Measurements from ENCODE around the gene NEUROG1. TPM values are rescaled to one million over a fixed set of nuclear protein-coding genes. Genes with fewer than 3 reads are reported as not detected.
A peak's percentile ranks its signal among the peaks of the same experiment; 100 is the strongest.

The NEUROG1 gene
- total RNA-seq, 1 donor from 2014 or later: not detected

GRCh38 chr5:135578305-135578684, 42.5 kb upstream of the NEUROG1 start:
- no peak for DNase-seq
- no peak overlapping the region for H3K27ac ChIP-seq (replicated peaks)
- no peaks in the 10 kb centered on the region for H3K9me3 ChIP-seq (replicated peaks)
- H3K4me1 ChIP-seq: no peaks in the 10 kb centered on the region
- no peak for TF ChIP-seq CTCF (IDR thresholded peaks at IDR 0.05; ENCODE audit: borderline replicate concordance)
- H3K4me3 ChIP-seq: peak overlapping the region; percentile 47
- H3K27me3 ChIP-seq (ENCODE audit: low read depth): peaks cover 96% of the 10 kb centered on the region
- intact Hi-C loops (cut with micrococcal nuclease): no loop called here
- no peaks in the 10 kb centered on the region for H3K36me3 ChIP-seq

- Histone ChIP-seq H3K36me3 (no peaks in the 10 kb centered on the region), H3K9me3 (replicated peaks) (no peaks in the 10 kb centered on the region), H3K27ac (replicated peaks) (no peak overlapping the region), H3K4me3 (no peak overlapping the region), H3K4me1 (no peaks in the 10 kb centered on the region), H3K27me3 (ENCODE audit: low read depth) (peaks cover 98% of the 10 kb centered on the region)
- DNase-seq: no peak
- intact Hi-C loops (cut with micrococcal nuclease): no loop called here
- TF ChIP-seq CTCF (IDR thresholded peaks at IDR 0.05; ENCODE audit: borderline replicate concordance): no peak
These were observed 41.7 kb upstream of the NEUROG1 start for GRCh38 chr5:135577421-135577820.

GRCh38 chr5:135576075-135576599, 40.4 kb upstream of the NEUROG1 start:
- H3K27me3 ChIP-seq (ENCODE audit: low read depth): peaks cover 96% of the 10 kb centered on the region
- no peaks in the 10 kb centered on the region for H3K4me1 ChIP-seq
- intact Hi-C loops (cut with micrococcal nuclease): no loop called here
- no peak overlapping the region for H3K4me3 ChIP-seq
- H3K36me3 ChIP-seq: no peaks in the 10 kb centered on the region
- H3K27ac ChIP-seq (replicated peaks): no peak overlapping the region
- TF ChIP-seq CTCF (IDR thresholded peaks at IDR 0.05; ENCODE audit: borderline replicate concordance): no peak
- H3K9me3 ChIP-seq (replicated peaks): no peaks in the 10 kb centered on the region
- no peak for DNase-seq

GRCh38 chr5:135574493-135574892, 38.7 kb upstream of the NEUROG1 start:
- Histone ChIP-seq H3K4me1 (no peaks in the 10 kb centered on the region), H3K36me3 (no peaks in the 10 kb centered on the region), H3K4me3 (no peak overlapping the region), H3K9me3 (replicated peaks) (no peaks in the 10 kb centered on the region), H3K27ac (replicated peaks) (no peak overlapping the region), H3K27me3 (ENCODE audit: low read depth) (peaks cover 93% of the 10 kb centered on the region)
- TF ChIP-seq CTCF (IDR thresholded peaks at IDR 0.05; ENCODE audit: borderline replicate concordance): no peak
- DNase-seq: no peak
- intact Hi-C loops (cut with micrococcal nuclease): no loop called here

- intact Hi-C loops (cut with micrococcal nuclease): no loop called here
- no peak overlapping the region for H3K4me3 ChIP-seq
- H3K27me3 ChIP-seq (ENCODE audit: low read depth): peaks cover 86% of the 10 kb centered on the region
- no peaks in the 10 kb centered on the region for H3K9me3 ChIP-seq (replicated peaks)
- DNase-seq: no peak
- no peak overlapping the region for H3K27ac ChIP-seq (replicated peaks)
- H3K36me3 ChIP-seq: no peaks in the 10 kb centered on the region
- H3K4me1 ChIP-seq: no peaks in the 10 kb centered on the region
- TF ChIP-seq CTCF (IDR thresholded peaks at IDR 0.05; ENCODE audit: borderline replicate concordance): no peak
These were observed 36.1 kb upstream of the NEUROG1 start for GRCh38 chr5:135571902-135572301.

Data from left ventricle myocardium inferior (tissue), 1 donor.